ENCODE results near the gene PRPF31. TPM values are rescaled to one million over a fixed set of nuclear protein-coding genes. Genes with fewer than 3 reads are reported as not detected.

PRPF31 gene
- total RNA-seq, 2 experiments from 2014 or later, result 47.8 to 53.0 TPM

GRCh38 chr19:54160182-54160811 lies 44.7 kb downstream of the PRPF31 start:
- H3K4me3 ChIP-seq (ENCODE audit: low read depth, low read length, poor library complexity, severe bottlenecking), result peak overlapping the region; percentile 81
- intact Hi-C loops (cut with micrococcal nuclease; ENCODE audit: unreplicated experiment), result no loop called here
- H3K9me3 ChIP-seq (ENCODE audit: low read length), result no peaks in the 10 kb centered on the region
- ChIA-PET POLR2A (interaction anchor here (1.2 to 2.4 kb wide), 2 partner anchors 9 to 29 kb away, joined by 3 to 10 read pairs; partner anchors contain the start of gene MBOAT7), CTCF (ENCODE audit: unreplicated experiment) (no interaction called here)
- DNase-seq (ENCODE audit: low spot score), result no peak
- H3K79me2 ChIP-seq (ENCODE audit: insufficient read depth, low read depth, low read length), result peaks cover 6% of the 10 kb centered on the region; the same call in 1 of the 2 replicates
- H3K9me2 ChIP-seq (ENCODE audit: insufficient read depth, low read length), result no peaks in the 10 kb centered on the region
- H3K4me1 ChIP-seq (ENCODE audit: insufficient read depth, low read length, poor library complexity, severe bottlenecking), result peaks cover 24% of the 10 kb centered on the region
- TF ChIP-seq EZH2phosphoT487 (IDR thresholded peaks at IDR 0.05; ENCODE audit: borderline replicate concordance, low read depth, low read length), result no peak
- H4K20me1 ChIP-seq (ENCODE audit: insufficient read depth, low read length), result no peaks in the 10 kb centered on the region
- H2AFZ ChIP-seq (ENCODE audit: low read length), result peak overlapping the region; percentile 63
- peak overlapping the region; percentile 54 for H3K27ac ChIP-seq (ENCODE audit: low read depth, low read length, poor library complexity, severe bottlenecking)
- H3K36me3 ChIP-seq (ENCODE audit: insufficient read depth, low read length), result peaks cover 27% of the 10 kb centered on the region
- H3K4me2 ChIP-seq (ENCODE audit: low read length), result peak overlapping the region; percentile 91
- BruUV-seq (replicated peaks), result TSS peak; percentile 79

- intact Hi-C loops (cut with micrococcal nuclease; ENCODE audit: unreplicated experiment), result no loop called here
- H4K20me1 ChIP-seq (ENCODE audit: insufficient read depth, low read length), result no peaks in the 10 kb centered on the region
- no peak for DNase-seq (ENCODE audit: low spot score)
Measured at GRCh38 chr19:54160854-54161253, 45.3 kb downstream of the PRPF31 start.

GRCh38 chr19:54162241-54162805 lies 46.8 kb downstream of the PRPF31 start:
- H3K4me3 ChIP-seq (ENCODE audit: low read depth, low read length, poor library complexity, severe bottlenecking), result peak overlapping the region; percentile 45
- H3K4me1 ChIP-seq (ENCODE audit: insufficient read depth, low read length, poor library complexity, severe bottlenecking), result peaks cover 24% of the 10 kb centered on the region
- H3K79me2 ChIP-seq (ENCODE audit: insufficient read depth, low read depth, low read length), result peaks cover 6% of the 10 kb centered on the region; the same call in 1 of the 2 replicates
- H3K9me2 ChIP-seq (ENCODE audit: insufficient read depth, low read length), result no peaks in the 10 kb centered on the region
- H4K20me1 ChIP-seq (ENCODE audit: insufficient read depth, low read length), result no peaks in the 10 kb centered on the region
- no TSS peak for BruUV-seq (replicated peaks)
- peak; percentile 91 for DNase-seq (ENCODE audit: low spot score)
- CTCF ChIA-PET (ENCODE audit: unreplicated experiment), result no interaction called here
- peaks cover 7% of the 10 kb centered on the region; the same call in 1 of the 2 replicates for H3K36me3 ChIP-seq (ENCODE audit: insufficient read depth, low read length)
- peak overlapping the region; percentile 70 for H3K4me2 ChIP-seq (ENCODE audit: low read length)
- POLR2A ChIA-PET, result no interaction called here
- no peak for TF ChIP-seq EZH2phosphoT487 (IDR thresholded peaks at IDR 0.05; ENCODE audit: borderline replicate concordance, low read depth, low read length)
- no peak for TF ChIP-seq CTCF (conservative IDR thresholded peaks at IDR 0.05; ENCODE audit: low read length)
- intact Hi-C loops (cut with micrococcal nuclease; ENCODE audit: unreplicated experiment), result no loop called here
- H2AFZ ChIP-seq (ENCODE audit: low read length), result no peak overlapping the region
- no peak overlapping the region for H3K27ac ChIP-seq (ENCODE audit: low read depth, low read length, poor library complexity, severe bottlenecking)
- H3K9me3 ChIP-seq (ENCODE audit: low read length), result no peaks in the 10 kb centered on the region

More at GRCh38 chr19:54160854-54161253, 45.3 kb downstream of the PRPF31 start:
- H3K9me2 ChIP-seq (ENCODE audit: insufficient read depth, low read length), result no peaks in the 10 kb centered on the region
- peak overlapping the region; percentile 91 for H3K4me2 ChIP-seq (ENCODE audit: low read length)
- no TSS peak for BruUV-seq (replicated peaks)
- H3K9me3 ChIP-seq (ENCODE audit: low read length), result no peaks in the 10 kb centered on the region
- TF ChIP-seq CTCF (conservative IDR thresholded peaks at IDR 0.05; ENCODE audit: low read length) (no peak), EZH2phosphoT487 (IDR thresholded peaks at IDR 0.05; ENCODE audit: borderline replicate concordance, low read depth, low read length) (no peak)
- no peak overlapping the region for H3K27ac ChIP-seq (ENCODE audit: low read depth, low read length, poor library complexity, severe bottlenecking)
- no peak overlapping the region for H2AFZ ChIP-seq (ENCODE audit: low read length)
- peaks cover 6% of the 10 kb centered on the region; the same call in 1 of the 2 replicates for H3K79me2 ChIP-seq (ENCODE audit: insufficient read depth, low read depth, low read length)
- H3K36me3 ChIP-seq (ENCODE audit: insufficient read depth, low read length), result peaks cover 22% of the 10 kb centered on the region
- H3K4me3 ChIP-seq (ENCODE audit: low read depth, low read length, poor library complexity, severe bottlenecking), result peak overlapping the region; percentile 81
- CTCF ChIA-PET (ENCODE audit: unreplicated experiment), result no interaction called here
- POLR2A ChIA-PET, result no interaction called here
- H3K4me1 ChIP-seq (ENCODE audit: insufficient read depth, low read length, poor library complexity, severe bottlenecking), result peaks cover 24% of the 10 kb centered on the region
